Activated effector memory CD4-positive, alpha-beta T cell treated with anti-CD3 and anti-CD28 coated beads, Interleukin-2, amount 50 U/mL, for 16 hours (primary cell): ENCODE data around the gene MCHR2.

Experiments
- DNase-seq: peaks from one replicate; pipeline ENCODE4 v3.0.0-alpha.2; 2020

MCHR2 gene

DNA sequence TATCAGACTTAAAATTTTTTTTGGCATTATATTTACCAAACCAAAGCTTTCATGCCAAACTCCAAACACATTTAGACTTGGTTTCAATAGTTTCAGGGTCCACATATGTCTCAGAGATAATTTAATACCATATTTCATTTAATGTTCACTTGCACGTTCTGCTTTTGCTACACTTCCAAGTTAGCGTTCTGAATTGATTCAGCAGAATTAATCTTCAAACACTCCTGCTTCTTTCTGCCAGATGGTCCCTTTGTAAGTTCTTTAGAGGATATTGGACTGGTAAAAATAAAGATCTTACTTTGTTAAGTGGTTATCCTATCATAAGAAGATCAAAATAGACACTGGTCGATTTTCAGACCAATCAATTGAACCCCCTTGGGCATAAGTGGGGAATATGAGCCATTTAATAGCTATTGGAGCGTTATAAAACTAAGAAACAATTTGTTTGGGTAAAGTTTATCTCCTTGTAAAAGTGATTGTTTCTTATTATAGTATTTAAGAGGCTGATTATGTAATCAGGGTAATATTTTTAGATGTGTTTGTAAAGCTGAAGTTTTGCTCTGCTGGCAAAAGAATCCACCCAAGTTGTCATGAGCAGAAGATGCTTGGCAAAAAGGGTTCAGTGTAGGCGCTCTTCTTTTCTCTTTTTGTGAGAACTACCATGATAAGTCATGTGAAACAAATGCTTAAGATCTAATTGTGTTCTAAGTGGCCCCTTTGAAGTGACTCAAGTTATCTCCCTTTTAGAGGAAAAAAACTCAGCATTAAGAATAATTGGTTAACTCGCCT is 92.2 kb downstream of the MCHR2 start:
- no peak for DNase-seq

GRCh38 chr6:99894815-99895214 is 99.2 kb downstream of the MCHR2 start:
- DNase-seq: no peak

- no peak for DNase-seq
Observed at GRCh38 chr6:99887066-99887465, 107.0 kb downstream of the MCHR2 start.

DNA sequence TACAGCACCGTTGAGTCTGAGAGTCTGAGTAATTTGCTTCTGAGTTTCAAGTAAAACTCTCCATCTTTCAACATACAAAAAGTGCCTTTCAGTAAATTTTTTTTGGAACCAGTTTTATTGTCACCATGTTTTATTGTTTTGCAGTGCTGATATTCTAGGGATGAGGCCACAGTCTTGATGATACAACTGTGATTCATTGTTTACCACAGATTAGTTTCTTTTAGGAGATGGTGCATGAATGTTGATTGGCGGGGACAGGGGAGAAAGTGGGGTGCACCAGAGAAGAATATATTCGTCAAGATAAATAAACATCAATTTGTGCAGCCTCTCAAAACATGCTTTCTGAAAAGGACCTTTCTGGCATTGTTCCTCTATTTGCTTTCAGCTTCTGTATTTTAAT is 109.0 kb downstream of the MCHR2 start:
- no peak for DNase-seq

GRCh38 chr6:99882128-99882702 is 111.8 kb downstream of the MCHR2 start:
- DNase-seq: no peak

DNA sequence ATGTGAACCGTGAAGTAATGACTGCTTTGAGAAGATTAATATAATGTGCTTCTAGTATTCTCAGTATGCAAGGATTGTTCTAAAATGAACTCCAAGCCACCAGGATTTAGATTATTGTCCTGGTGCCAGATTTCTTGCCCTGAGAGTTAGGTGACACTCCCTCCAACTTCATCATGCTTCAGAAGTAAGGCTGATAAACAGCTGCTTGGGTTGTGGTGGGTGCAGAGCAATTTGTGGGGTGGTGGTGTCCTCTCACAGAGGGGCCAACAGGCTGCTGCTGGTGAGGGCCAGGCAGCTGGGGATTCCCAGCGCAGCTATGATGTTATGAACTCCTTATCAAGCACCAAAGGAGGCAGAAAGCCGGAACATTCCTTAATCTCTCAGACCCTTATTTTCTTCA is 114.6 kb downstream of the MCHR2 start:
- DNase-seq: no peak

DNA sequence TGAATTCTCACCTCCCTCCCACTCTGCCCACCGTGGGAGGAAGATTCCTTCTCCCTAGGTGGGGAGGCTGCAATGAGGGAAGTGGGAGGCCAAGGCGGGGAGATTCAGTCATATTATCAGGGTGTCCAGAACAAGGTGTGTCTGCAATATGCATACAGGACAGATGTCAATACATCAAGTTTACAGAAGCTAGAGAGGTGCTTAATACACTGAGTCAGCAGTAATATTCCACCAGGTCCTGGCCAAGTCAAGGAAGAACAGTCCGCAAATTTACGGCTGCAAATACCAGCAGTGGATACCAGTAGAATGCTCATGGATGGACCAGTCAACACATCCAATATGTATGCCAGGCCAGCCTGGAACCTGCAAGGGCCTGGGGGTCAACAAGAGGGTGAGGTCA is 119.0 kb downstream of the MCHR2 start:
- DNase-seq: no peak

DNA sequence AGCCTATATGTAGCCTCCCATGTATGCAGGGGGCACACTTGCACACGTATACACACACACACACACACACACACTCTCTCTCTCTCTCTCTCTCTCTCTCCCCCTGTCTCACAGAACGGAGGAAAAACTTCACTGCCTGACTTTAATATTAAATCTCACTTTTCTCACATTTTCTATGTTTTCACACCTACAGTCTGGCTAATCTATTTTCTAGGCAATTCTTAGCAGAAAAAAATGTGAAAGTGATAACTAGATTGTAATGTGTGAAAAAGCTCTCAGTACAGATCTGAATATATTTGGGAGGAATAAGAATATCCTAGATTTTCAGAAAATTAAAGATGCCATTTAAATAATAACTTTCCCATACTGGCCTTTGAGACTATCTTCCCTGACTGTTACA is 120.9 kb downstream of the MCHR2 start:
- DNase-seq: no peak

- no peak for DNase-seq
Observed at GRCh38 chr6:99871641-99872040, 122.4 kb downstream of the MCHR2 start.
